Suppressor macrophage treated with lipopolysaccharide for 4 hours (primary cell): ENCODE measurements around the gene SIX3.

Experiments used
- DNase-seq: peaks from one replicate; pipeline ENCODE4 v3.0.0-alpha.2; 2020

The SIX3 gene

GRCh38 chr2:44960871-44961270 lies 19.4 kb downstream of the SIX3 start:
- DNase-seq, result no peak

DNA sequence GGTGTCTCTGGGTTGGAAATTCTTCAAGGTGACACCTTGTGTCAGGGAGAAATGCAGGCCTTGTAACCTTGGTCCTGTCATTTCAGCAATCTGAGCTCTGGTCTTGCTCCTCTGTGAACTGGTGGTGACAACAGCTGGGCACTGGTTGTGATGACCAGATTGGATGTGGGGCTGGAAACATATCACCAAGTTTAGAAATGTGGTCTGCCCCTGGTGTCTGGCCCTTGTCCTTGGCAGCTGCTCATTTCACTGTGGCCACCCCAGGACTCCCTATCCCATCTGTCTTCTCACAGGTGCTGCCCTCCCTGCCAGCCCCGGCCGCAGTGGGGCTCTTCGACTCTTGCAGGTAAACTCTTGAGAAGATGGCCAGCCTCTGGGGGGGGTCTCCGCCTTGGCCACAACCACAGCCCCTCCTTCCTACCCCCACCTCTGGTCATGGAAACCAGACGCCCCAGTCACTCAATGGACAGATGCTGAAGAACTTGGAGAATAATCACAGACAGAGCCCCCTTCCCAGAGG lies 20.7 kb downstream of the SIX3 start:
- DNase-seq, result no peak

DNA sequence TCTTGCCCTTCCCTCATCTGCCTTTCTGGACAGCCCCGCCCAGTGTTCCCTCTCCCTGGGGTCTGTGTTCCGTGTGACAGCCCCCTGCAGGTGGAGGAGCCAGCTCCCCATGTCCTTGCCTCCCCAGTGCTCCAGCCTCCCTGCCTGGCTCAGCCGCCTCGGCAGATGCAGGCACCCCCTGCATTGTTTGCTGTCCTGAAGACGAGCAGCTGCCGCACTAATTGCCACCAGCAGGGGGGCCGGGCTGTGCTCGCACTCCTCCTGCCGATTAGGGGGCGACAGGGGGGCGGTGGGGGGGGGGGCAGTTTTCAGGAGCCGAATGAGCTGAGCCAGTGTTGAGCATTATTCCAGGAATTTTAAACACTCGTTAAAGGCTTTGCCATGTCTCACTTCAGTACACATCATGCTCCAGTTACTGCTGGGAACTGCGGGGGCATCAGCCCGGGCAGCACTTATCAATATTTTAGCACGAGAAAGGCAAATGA lies 23.3 kb downstream of the SIX3 start:
- DNase-seq, result no peak

GRCh38 chr2:44965684-44966083 lies 24.2 kb downstream of the SIX3 start:
- DNase-seq, result peak; percentile 67

DNA sequence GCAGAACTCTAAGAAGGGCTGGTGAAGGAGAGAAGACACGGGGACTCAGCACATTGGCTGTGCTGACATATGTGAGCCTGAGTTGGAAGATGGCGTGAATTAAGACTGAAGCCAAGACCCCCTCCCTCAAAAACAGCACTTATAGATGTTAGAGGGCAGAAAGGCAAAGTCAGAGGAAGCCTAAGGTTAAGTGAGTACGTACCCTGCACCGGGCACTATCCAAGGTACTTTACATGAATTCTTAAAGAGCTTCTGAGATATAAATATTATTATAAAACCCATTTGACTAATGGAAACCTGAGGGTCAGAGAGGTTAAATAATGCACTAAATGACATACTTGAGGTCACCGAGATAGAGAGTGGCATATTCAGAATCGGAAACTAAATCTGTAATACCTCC lies 25.6 kb downstream of the SIX3 start:
- no peak for DNase-seq

GRCh38 chr2:44967727-44968432 lies 26.4 kb downstream of the SIX3 start:
- DNase-seq, result no peak

- DNase-seq, result no peak
Measured at GRCh38 chr2:44969936-44970335, 28.4 kb downstream of the SIX3 start.

- no peak for DNase-seq
Measured at GRCh38 chr2:44970846-44971450, 29.4 kb downstream of the SIX3 start.

DNA sequence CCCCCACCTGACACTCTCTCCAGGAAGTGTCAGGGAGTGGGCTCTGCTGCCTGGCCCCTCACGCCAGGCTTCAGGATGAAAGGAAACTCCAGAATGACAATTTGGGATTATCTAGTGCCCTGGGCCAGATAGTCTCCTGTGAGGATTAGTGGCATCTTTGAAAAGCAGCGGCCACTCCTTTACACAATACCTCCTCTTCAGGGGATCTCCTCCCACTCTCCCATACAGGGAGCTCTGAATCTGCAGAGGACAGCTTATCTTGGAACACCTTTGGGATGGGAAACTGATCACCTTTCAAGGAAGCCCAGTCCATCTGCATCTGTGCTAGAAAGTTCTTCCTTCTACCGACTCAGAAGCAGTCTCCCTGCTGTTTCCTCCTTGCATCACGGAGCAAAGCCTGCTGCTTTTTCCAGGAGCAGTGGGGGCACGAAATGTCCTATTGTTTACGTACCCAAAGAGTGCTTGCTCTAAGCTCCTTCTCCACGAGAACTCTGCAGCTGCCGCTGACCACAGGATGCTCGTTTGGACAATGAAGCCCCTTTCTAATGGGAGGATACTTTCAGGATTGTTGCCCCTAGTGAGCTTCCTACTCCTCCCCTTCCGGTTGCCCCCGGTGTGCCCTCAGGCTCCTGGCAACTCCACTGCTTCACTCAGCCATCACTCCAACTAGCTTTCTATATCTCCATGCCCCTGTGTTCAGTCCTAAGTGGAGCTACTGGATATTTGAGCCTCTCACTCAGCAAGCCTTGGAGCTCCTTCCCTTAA lies 31.5 kb downstream of the SIX3 start:
- no peak for DNase-seq

- peak; percentile 81 for DNase-seq
Measured at GRCh38 chr2:44974064-44974715, 32.7 kb downstream of the SIX3 start.

DNA sequence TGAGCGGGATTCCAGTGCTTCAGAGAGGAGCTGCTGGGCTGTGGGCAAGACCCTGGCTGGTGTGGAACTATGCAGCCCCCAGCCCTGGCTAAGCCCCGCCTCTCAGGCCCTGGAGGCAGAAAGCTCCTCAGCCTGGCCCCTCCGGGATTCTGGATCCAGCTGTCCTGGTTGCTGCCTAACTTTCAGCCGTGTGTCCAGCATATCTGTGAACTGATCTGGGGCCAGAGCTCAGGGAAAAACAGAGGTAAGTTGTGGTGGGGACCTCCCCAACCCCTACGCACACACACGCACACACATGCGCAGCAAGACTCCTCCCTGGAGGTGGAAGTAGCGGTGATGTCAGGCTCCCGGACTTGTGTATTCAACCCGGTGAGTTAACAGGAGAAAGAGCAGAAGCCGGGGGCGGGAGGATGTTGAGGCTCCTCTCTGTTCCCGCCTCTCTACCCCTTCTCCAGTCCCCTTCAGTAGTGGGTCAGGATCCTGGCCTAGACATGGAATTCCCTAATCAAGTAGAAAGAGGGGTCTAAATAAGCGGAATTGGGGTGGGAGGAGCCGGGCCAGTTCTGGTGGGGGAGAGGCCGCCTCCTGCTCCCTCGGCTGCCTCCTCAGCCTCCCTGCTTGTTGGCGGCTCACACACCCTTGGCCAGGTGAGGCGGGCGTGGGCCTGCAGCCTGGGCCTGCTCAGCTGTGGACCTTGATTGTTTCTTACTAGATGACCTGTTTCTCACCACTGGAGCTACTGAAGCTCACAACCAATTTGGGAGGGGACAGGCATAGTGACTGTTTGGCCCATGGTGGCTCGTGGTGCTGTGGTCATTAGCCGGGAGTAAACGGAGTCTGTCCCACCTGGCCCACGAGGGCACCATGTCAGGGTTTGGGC lies 34.3 kb downstream of the SIX3 start:
- DNase-seq, result no peak

- no peak for DNase-seq
Measured at GRCh38 chr2:44979581-44979980, 38.1 kb downstream of the SIX3 start.

DNA sequence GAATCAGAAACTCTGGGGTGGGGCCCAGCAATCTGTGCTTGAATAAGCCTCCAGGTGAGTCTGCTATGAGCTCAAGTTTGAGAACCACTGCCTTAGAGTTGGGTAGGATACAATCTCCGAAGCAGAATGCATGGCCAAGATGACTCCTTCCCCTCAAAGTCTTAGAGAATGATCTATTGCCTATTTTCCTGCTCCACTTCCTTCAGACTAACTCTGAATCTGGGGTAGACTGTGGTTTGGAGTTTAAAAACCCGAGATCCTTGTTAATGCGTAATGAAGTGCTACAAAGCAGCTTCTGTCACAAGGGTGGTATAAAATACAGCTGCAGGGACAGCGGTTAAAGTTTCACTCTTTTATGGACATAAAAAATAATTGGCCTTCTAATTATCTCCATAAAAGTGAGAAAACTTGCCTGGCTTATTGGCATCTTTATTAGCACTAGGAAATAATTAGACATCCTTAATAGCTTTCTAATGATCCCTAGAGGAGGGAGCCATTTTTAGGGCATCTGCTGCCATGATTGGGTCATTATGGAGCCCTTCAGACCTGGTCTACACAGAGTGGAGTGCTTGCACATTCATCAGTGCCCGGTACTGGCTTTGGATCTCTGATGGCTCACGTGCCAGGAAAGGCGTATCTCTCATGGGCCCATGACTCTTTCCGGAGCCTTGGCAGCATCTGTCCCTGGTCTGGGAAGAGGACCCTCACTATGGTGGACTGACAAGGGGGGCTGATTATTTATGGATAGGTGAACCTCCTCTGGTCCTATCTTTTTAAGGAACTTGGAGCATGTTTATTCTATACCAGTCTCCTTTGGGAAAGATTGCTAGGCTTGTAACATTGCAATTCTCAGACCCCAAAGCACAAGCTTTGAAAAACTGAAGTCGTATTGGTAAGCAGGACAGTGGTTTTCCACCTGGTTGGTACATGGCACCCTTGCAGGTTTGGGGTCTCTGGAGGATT lies 39.5 kb downstream of the SIX3 start:
- DNase-seq, result no peak

DNA sequence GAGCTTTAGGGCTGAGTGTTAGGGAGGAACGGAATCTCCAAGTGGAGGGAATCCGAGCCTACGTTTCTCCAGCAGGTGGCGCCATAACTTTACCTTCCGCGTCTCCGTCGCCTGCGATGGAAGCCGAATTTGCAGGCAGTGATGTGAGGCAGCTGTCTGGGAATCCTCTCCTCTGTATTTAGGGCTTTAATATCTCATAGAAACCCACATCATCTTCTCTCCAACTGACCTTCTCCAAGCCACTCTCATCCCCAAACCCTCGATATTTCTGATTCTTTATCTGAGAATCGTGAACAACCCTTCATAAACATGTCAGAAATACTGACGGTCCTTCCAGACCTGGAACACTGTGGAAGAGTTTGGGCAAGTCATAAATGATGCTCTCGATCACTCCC lies 40.2 kb downstream of the SIX3 start:
- peak; percentile 83 for DNase-seq

DNA sequence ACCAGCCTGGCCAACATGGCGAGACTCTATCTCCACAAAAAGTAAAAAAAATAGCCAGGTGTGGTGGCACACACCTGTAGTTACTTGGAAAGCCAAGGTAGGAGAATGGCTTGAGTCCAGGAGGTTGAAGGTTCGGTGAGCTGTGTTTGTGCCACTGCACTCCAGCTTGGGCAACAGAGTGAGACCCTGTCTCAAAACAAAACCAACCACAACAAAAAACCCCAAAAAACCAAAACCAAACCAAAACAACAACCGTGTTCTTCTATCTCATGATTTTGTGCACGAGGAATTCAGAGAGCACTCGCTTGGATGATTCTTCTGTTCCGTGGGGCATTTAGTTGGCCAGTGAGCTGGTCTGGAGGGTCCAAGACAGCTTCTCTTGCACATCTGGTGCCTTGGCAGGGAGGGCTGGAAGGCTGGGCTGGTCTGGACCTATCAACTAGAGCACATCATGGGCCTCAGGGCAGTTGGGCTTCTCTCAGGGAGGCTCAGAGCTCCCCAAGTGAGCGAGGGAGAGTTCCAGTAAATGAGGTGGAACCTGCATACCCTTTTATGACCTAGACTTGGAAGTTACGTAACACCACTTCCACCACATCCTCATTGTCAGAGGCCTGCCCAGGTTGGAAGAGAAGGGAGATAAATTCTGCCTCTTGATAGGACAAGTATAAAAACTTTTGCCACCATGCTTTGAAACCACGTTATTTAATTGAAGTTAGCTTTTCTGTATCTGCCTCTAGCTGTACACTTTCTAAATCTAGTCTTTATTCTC lies 42.5 kb downstream of the SIX3 start:
- DNase-seq, result no peak

DNA sequence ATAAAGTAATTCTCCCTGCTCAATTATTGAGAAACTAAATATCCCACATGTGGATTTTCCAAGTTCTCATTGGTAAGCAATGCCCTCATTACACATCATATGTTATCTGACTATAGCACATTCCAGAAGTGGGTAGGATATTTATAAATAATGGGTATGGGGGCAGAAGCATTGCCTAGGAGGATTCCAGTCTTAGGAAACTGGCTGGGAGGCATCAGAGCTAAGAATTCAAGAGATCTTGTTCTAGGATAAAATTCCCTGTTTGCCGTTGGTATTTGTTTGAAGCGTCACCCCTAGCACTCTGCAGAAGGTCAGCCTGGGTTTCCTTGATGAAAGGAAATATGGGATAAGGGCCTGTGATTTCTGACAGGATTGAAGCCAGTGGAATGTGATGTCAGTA lies 47.7 kb downstream of the SIX3 start:
- no peak for DNase-seq

DNA sequence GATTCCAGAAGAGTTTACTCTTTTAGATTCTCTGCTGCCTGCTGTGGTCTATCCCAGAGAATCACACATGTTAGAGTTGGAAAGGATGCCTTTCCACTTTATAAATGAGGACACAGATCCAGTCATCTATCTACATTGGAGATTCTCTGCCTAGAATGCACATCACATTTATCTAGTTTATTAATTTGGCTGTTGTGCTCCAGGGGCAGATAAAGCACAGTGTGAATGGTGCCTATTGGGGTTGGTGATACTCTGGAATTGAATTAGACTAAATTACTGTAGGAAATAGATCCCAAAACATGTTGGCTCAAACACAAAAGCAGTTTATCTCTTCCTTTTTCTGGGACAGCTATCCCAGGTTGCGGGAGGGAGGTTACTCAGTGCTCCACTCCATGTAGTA lies 52.9 kb downstream of the SIX3 start:
- no peak for DNase-seq
